WTC11 (cell line): ENCODE measurements around the gene ST6GALNAC3. TPM values are rescaled to one million over a fixed set of nuclear protein-coding genes. Genes with fewer than 3 reads are reported as not detected.

ENCODE experiments used
- ATAC-seq: fragments of 200-7000 bp; cut with Tn5 transposase; 2 replicates; pipeline ENCODE4 v1.10.0; 2021; ENCODE audit warnings: mild to moderate bottlenecking, moderate library complexity
- CTCF ChIA-PET: fragments of 300-600 bp; sonication (Branson Sonifier 250); formaldehyde crosslinking; loops from one replicate; lab custom pipeline; 2021; ENCODE audit warnings: antibody characterized with exemption; lab: Charles Lee
- POLR2A ChIA-PET: fragments of 350-600 bp; sonication (Branson Sonifier 250); formaldehyde crosslinking; loops from one replicate; lab custom pipeline; 2021; ENCODE audit warnings: antibody characterized with exemption; lab: Charles Lee
- DNase-seq: peaks from one replicate; pipeline ENCODE4 v3.0.0; 2021; ENCODE audit warnings: low spot score
- H3K27ac Mint-ChIP-seq: 2 replicates; pipeline ENCODE4 v1.8.0; 2021; ENCODE audit warnings: mixed read lengths
- H3K27me3 Mint-ChIP-seq: 2 replicates; pipeline ENCODE4 v1.8.0; 2021; ENCODE audit warnings: low read depth, mild to moderate bottlenecking, moderate library complexity, mixed read lengths
- H3K36me3 Mint-ChIP-seq: 2 replicates; pipeline ENCODE4 v1.8.0; 2021; ENCODE audit warnings: mixed read lengths
- H3K4me1 Mint-ChIP-seq: 2 replicates; pipeline ENCODE4 v1.8.0; 2022; ENCODE audit warnings: mixed read lengths
- H3K4me3 Mint-ChIP-seq: 2 replicates; pipeline ENCODE4 v1.8.0; 2021; ENCODE audit warnings: mild to moderate bottlenecking, moderate library complexity, mixed read lengths
- H3K9me3 Mint-ChIP-seq: 2 replicates; pipeline ENCODE4 v1.8.0; 2021; ENCODE audit warnings: mixed read lengths
- ELF4 ChIP-seq: sonication (generic); formaldehyde crosslinking; IDR thresholded peaks from 2 replicates; pipeline ENCODE4 v1.8.1; 2022; ENCODE audit warnings: low read depth, mild to moderate bottlenecking, moderate library complexity, missing genetic modification reagents
- ETV6 ChIP-seq: sonication (generic); formaldehyde crosslinking; IDR thresholded peaks from 2 replicates; pipeline ENCODE4 v1.8.1; 2022; ENCODE audit warnings: mild to moderate bottlenecking, missing genetic modification reagents
- FOXK1 ChIP-seq: sonication (generic); formaldehyde crosslinking; IDR thresholded peaks from 2 replicates; pipeline ENCODE4 v1.8.0; 2022; ENCODE audit warnings: mild to moderate bottlenecking, moderate library complexity, missing genetic modification reagents
- HMGA2 ChIP-seq: fragments of 250-450 bp; sonication (Bioruptor Pico); IDR thresholded peaks from 2 replicates; pipeline ENCODE4 v1.4.0; 2021; ENCODE audit warnings: mild to moderate bottlenecking, moderate library complexity
- JUN ChIP-seq: sonication (generic); formaldehyde crosslinking; IDR thresholded peaks from 2 replicates; pipeline ENCODE4 v1.8.0; 2023; ENCODE audit warnings: mild to moderate bottlenecking, missing genetic modification reagents
- TEAD4 ChIP-seq: sonication (generic); formaldehyde crosslinking; IDR thresholded peaks from 2 replicates; pipeline ENCODE4 v1.8.0; 2022; ENCODE audit warnings: mild to moderate bottlenecking, missing genetic modification reagents
- ZNF121 ChIP-seq: sonication (generic); formaldehyde crosslinking; IDR thresholded peaks from 2 replicates; pipeline ENCODE4 v1.8.0; 2023; ENCODE audit warnings: missing genetic modification reagents
- ZNF138 ChIP-seq: sonication (generic); formaldehyde crosslinking; conservative IDR thresholded peaks from 2 replicates; pipeline ENCODE4 v1.8.1; 2022; ENCODE audit warnings: mild to moderate bottlenecking, moderate library complexity, missing genetic modification reagents
- ZNF232 ChIP-seq: sonication (generic); formaldehyde crosslinking; IDR thresholded peaks from 2 replicates; pipeline ENCODE4 v1.8.0; 2022; ENCODE audit warnings: mild to moderate bottlenecking, missing genetic modification reagents
- ZNF263 ChIP-seq: sonication (generic); formaldehyde crosslinking; IDR thresholded peaks from 2 replicates; pipeline ENCODE4 v1.8.1; 2022; ENCODE audit warnings: low read depth, mild to moderate bottlenecking, moderate library complexity, missing genetic modification reagents
- ZNF317 ChIP-seq: sonication (generic); formaldehyde crosslinking; IDR thresholded peaks from 2 replicates; pipeline ENCODE4 v1.8.1; 2023; ENCODE audit warnings: low read depth, mild to moderate bottlenecking, moderate library complexity, missing genetic modification reagents, borderline replicate concordance
- ZNF416 ChIP-seq: fragments of 250-450 bp; sonication (Bioruptor Pico); IDR thresholded peaks from 2 replicates; pipeline ENCODE4 v1.9.0; 2021; ENCODE audit warnings: mild to moderate bottlenecking, inconsistent platforms
- ZNF423 ChIP-seq: fragments of 250-450 bp; sonication (Bioruptor Pico); IDR thresholded peaks from 2 replicates; pipeline ENCODE4 v2.1.2; 2022; ENCODE audit warnings: mild to moderate bottlenecking, moderate library complexity
- total RNA-seq: library from RNA; stranded (reverse); gene quantifications from 3 replicates; pipeline ENCODE4 v1.2.3, GENCODE V29; 2021
- TF ChIP-seq, protein P1 (sequence below): fragments of 250-450 bp; sonication (Bioruptor Pico); IDR thresholded peaks from 2 replicates; pipeline ENCODE4 v1.9.0; 2021; ENCODE audit warnings: mild to moderate bottlenecking
- TF ChIP-seq, protein P2 (sequence below): sonication (generic); formaldehyde crosslinking; IDR thresholded peaks from 2 replicates; pipeline ENCODE4 v1.8.1; 2023; ENCODE audit warnings: mild to moderate bottlenecking, missing genetic modification reagents
- TF ChIP-seq, protein P3 (sequence below): sonication (generic); formaldehyde crosslinking; IDR thresholded peaks from 2 replicates; pipeline ENCODE4 v1.8.1; 2023; ENCODE audit warnings: mild to moderate bottlenecking, missing genetic modification reagents, moderate library complexity
- TF ChIP-seq, protein P4 (sequence below): sonication (generic); formaldehyde crosslinking; IDR thresholded peaks from 2 replicates; pipeline ENCODE4 v1.8.0; 2023; ENCODE audit warnings: missing genetic modification reagents, mild to moderate bottlenecking, borderline replicate concordance
- TF ChIP-seq, protein P5 (sequence below): sonication (generic); formaldehyde crosslinking; IDR thresholded peaks from 2 replicates; pipeline ENCODE4 v1.8.1; 2023; ENCODE audit warnings: mild to moderate bottlenecking, missing genetic modification reagents
- TF ChIP-seq, protein P6 (sequence below): sonication (generic); formaldehyde crosslinking; IDR thresholded peaks from 2 replicates; pipeline ENCODE4 v1.8.0; 2022; ENCODE audit warnings: mild to moderate bottlenecking, missing genetic modification reagents
- TF ChIP-seq, protein P7 (sequence below): sonication (generic); formaldehyde crosslinking; conservative IDR thresholded peaks from 2 replicates; pipeline ENCODE4 v1.8.1; 2023; ENCODE audit warnings: mild to moderate bottlenecking, low read depth, missing genetic modification reagents, moderate library complexity
- TF ChIP-seq, protein P8 (sequence below): fragments of 250-450 bp; sonication (Bioruptor Pico); IDR thresholded peaks from 2 replicates; pipeline ENCODE4 v1.9.0; 2021; ENCODE audit warnings: moderate library complexity, mild to moderate bottlenecking, inconsistent platforms, borderline replicate concordance

Gene ST6GALNAC3
- total RNA-seq, 1 experiment from 2014 or later, result 11.9 TPM

DNA sequence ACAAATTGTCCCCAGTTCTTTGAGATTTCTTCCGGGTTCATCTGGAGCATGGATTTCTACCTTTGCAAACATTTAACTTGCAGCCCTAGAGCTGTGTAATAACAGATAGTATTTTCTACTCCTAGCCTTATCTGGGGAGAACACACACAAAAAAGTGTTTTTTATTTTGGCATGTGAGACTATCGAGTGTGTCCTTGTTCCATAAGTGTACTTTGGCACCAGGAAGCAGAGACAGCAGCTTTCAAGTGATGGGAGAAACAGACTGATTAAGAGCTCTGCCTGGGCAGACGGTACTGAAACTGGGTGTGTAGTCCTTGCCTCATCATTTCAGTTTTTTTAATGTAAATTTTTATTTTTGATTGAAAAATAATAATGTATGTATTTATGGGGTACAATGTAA, 297.4 kb downstream of the ST6GALNAC3 start:
- Mint-ChIP-seq H3K4me3 (no peak overlapping the region), H3K27me3 (no peaks in the 10 kb centered on the region), H3K4me1 (peaks cover 27% of the 10 kb centered on the region), H3K36me3 (no peaks in the 10 kb centered on the region), H3K9me3 (no peaks in the 10 kb centered on the region), H3K27ac (no peak overlapping the region)
- ChIA-PET CTCF (interaction anchor here (1.0 kb wide), 1 partner anchor 218 kb away, joined by 3 read pairs; no protein-coding TSS in a partner anchor), POLR2A (no interaction called here)
- no peak for TF ChIP-seq ZNF416 (CRISPR knock-in tag)
- TF ChIP-seq ZNF263 (CRISPR knock-in tag), result no peak
- TF ChIP-seq JUN (CRISPR knock-in tag), result no peak
- TF ChIP-seq, protein P1, sequence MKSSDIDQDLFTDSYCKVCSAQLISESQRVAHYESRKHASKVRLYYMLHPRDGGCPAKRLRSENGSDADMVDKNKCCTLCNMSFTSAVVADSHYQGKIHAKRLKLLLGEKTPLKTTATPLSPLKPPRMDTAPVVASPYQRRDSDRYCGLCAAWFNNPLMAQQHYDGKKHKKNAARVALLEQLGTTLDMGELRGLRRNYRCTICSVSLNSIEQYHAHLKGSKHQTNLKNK, result no peak
- no peak for TF ChIP-seq ZNF121 (CRISPR knock-in tag)
- TF ChIP-seq, protein P2, sequence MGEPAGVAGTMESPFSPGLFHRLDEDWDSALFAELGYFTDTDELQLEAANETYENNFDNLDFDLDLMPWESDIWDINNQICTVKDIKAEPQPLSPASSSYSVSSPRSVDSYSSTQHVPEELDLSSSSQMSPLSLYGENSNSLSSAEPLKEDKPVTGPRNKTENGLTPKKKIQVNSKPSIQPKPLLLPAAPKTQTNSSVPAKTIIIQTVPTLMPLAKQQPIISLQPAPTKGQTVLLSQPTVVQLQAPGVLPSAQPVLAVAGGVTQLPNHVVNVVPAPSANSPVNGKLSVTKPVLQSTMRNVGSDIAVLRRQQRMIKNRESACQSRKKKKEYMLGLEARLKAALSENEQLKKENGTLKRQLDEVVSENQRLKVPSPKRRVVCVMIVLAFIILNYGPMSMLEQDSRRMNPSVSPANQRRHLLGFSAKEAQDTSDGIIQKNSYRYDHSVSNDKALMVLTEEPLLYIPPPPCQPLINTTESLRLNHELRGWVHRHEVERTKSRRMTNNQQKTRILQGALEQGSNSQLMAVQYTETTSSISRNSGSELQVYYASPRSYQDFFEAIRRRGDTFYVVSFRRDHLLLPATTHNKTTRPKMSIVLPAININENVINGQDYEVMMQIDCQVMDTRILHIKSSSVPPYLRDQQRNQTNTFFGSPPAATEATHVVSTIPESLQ (CRISPR knock-in tag), result no peak
- TF ChIP-seq, protein P3, sequence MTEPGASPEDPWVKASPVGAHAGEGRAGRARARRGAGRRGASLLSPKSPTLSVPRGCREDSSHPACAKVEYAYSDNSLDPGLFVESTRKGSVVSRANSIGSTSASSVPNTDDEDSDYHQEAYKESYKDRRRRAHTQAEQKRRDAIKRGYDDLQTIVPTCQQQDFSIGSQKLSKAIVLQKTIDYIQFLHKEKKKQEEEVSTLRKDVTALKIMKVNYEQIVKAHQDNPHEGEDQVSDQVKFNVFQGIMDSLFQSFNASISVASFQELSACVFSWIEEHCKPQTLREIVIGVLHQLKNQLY (CRISPR knock-in tag), result no peak
- TF ChIP-seq, protein P4, sequence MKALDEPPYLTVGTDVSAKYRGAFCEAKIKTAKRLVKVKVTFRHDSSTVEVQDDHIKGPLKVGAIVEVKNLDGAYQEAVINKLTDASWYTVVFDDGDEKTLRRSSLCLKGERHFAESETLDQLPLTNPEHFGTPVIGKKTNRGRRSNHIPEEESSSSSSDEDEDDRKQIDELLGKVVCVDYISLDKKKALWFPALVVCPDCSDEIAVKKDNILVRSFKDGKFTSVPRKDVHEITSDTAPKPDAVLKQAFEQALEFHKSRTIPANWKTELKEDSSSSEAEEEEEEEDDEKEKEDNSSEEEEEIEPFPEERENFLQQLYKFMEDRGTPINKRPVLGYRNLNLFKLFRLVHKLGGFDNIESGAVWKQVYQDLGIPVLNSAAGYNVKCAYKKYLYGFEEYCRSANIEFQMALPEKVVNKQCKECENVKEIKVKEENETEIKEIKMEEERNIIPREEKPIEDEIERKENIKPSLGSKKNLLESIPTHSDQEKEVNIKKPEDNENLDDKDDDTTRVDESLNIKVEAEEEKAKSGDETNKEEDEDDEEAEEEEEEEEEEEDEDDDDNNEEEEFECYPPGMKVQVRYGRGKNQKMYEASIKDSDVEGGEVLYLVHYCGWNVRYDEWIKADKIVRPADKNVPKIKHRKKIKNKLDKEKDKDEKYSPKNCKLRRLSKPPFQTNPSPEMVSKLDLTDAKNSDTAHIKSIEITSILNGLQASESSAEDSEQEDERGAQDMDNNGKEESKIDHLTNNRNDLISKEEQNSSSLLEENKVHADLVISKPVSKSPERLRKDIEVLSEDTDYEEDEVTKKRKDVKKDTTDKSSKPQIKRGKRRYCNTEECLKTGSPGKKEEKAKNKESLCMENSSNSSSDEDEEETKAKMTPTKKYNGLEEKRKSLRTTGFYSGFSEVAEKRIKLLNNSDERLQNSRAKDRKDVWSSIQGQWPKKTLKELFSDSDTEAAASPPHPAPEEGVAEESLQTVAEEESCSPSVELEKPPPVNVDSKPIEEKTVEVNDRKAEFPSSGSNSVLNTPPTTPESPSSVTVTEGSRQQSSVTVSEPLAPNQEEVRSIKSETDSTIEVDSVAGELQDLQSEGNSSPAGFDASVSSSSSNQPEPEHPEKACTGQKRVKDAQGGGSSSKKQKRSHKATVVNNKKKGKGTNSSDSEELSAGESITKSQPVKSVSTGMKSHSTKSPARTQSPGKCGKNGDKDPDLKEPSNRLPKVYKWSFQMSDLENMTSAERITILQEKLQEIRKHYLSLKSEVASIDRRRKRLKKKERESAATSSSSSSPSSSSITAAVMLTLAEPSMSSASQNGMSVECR (CRISPR knock-in tag), result no peak
- TF ChIP-seq ZNF232 (CRISPR knock-in tag), result no peak
- TF ChIP-seq ETV6, result no peak
- TF ChIP-seq HMGA2, result no peak
- TF ChIP-seq ZNF423 (CRISPR knock-in tag), result no peak
- TF ChIP-seq, protein P5, sequence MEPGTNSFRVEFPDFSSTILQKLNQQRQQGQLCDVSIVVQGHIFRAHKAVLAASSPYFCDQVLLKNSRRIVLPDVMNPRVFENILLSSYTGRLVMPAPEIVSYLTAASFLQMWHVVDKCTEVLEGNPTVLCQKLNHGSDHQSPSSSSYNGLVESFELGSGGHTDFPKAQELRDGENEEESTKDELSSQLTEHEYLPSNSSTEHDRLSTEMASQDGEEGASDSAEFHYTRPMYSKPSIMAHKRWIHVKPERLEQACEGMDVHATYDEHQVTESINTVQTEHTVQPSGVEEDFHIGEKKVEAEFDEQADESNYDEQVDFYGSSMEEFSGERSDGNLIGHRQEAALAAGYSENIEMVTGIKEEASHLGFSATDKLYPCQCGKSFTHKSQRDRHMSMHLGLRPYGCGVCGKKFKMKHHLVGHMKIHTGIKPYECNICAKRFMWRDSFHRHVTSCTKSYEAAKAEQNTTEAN (CRISPR knock-in tag), result no peak
- no peak for TF ChIP-seq TEAD4 (CRISPR knock-in tag)
- ATAC-seq (no peak), DNase-seq (no peak)

DNA sequence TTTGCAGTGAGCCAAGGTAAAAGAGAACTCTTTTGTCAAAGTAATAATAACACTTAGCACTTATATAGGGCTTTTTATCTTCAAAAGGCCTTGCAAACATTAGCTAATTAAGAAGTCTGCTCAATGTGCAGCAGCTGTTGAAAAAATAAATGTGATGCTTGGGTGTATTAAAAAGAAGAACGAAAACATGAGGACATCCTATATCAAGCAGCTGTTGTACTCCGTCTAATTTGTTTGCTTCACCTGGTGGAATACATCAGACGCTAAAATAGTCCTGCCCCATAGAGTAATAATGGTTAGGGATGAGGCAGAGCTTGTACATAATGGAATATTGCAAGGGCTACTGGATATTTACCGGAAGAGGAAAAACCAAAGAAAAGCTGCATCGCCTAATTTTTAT, 299.5 kb downstream of the ST6GALNAC3 start:
- ATAC-seq, result no peak
- Mint-ChIP-seq H3K9me3 (peaks cover 6% of the 10 kb centered on the region; the same call in 1 of the 2 replicates), H3K4me1 (peaks cover 25% of the 10 kb centered on the region), H3K36me3 (peaks cover under 1% of the 10 kb centered on the region), H3K27ac (no peak overlapping the region; the same call in 1 of the 2 replicates), H3K27me3 (no peaks in the 10 kb centered on the region), H3K4me3 (no peak overlapping the region)
- ChIA-PET POLR2A (no interaction called here), CTCF (no interaction called here)
- DNase-seq, result no peak
- TF ChIP-seq, protein P6, sequence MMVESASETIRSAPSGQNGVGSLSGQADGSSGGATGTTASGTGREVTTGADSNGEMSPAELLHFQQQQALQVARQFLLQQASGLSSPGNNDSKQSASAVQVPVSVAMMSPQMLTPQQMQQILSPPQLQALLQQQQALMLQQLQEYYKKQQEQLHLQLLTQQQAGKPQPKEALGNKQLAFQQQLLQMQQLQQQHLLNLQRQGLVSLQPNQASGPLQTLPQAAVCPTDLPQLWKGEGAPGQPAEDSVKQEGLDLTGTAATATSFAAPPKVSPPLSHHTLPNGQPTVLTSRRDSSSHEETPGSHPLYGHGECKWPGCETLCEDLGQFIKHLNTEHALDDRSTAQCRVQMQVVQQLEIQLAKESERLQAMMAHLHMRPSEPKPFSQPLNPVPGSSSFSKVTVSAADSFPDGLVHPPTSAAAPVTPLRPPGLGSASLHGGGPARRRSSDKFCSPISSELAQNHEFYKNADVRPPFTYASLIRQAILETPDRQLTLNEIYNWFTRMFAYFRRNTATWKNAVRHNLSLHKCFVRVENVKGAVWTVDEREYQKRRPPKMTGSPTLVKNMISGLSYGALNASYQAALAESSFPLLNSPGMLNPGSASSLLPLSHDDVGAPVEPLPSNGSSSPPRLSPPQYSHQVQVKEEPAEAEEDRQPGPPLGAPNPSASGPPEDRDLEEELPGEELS, result no peak
- TF ChIP-seq, protein P7, sequence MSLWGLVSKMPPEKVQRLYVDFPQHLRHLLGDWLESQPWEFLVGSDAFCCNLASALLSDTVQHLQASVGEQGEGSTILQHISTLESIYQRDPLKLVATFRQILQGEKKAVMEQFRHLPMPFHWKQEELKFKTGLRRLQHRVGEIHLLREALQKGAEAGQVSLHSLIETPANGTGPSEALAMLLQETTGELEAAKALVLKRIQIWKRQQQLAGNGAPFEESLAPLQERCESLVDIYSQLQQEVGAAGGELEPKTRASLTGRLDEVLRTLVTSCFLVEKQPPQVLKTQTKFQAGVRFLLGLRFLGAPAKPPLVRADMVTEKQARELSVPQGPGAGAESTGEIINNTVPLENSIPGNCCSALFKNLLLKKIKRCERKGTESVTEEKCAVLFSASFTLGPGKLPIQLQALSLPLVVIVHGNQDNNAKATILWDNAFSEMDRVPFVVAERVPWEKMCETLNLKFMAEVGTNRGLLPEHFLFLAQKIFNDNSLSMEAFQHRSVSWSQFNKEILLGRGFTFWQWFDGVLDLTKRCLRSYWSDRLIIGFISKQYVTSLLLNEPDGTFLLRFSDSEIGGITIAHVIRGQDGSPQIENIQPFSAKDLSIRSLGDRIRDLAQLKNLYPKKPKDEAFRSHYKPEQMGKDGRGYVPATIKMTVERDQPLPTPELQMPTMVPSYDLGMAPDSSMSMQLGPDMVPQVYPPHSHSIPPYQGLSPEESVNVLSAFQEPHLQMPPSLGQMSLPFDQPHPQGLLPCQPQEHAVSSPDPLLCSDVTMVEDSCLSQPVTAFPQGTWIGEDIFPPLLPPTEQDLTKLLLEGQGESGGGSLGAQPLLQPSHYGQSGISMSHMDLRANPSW (CRISPR knock-in tag), result no peak
- TF ChIP-seq ZNF317 (CRISPR knock-in tag), result no peak
- no peak for TF ChIP-seq ZNF138 (CRISPR knock-in tag)
- no peak for TF ChIP-seq FOXK1
- TF ChIP-seq, protein P8, sequence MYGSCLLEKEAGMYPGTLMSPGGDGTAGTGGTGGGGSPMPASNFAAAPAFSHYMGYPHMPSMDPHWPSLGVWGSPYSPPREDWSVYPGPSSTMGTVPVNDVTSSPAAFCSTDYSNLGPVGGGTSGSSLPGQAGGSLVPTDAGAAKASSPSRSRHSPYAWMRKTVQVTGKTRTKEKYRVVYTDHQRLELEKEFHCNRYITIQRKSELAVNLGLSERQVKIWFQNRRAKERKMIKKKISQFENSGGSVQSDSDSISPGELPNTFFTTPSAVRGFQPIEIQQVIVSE, result no peak
- no peak for TF ChIP-seq ETV6
- TF ChIP-seq ELF4 (CRISPR knock-in tag), result no peak
